Skeletal muscle cell (primary cell): ENCODE data around the gene NOS1.
"Not testable (repeated sequence)": the region's sequence is repeated elsewhere in the genome, so short reads cannot be mapped to it uniquely, and the experiment has no call there.

Experiments
- DNase-seq: peaks from one replicate; pipeline ENCODE4 v3.0.0-alpha.2; 2010; ENCODE audit warnings: low read depth
- H3K4me3 ChIP-seq: 2 replicates; pipeline ENCODE4 v1.5.1; 2011; ENCODE audit warnings: low read depth, mild to moderate bottlenecking, control low read depth, low read length, moderate library complexity

The NOS1 gene

DNA sequence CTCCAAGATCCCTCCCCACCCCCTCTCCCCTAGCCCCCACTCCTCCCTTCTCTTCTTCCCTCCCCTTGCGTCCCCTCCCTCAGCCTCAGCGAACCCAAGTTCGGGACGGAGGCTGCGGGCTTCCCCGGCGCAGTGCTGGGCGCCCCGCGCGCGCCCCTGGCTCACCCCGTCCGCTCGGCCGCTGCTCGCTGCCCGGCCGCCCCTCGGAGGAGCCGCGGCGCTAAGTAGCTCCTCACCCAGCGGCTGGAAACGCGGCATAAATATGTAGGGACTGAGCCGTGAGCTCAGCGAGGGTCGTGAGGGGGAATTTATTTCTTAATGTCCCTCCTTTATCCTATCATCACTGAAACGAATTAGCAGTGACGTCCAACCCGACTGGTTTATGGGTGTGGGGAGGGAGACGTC lies at the start of gene NOS1:
NOS1 (minus strand) TSS at position 280 of the 405 bp plus-strand sequence. CDS start 30,557 bp downstream, outside the sequence.
- H3K4me3 ChIP-seq, result no peak within 1 kb of the TSS
- no peak for DNase-seq

DNA sequence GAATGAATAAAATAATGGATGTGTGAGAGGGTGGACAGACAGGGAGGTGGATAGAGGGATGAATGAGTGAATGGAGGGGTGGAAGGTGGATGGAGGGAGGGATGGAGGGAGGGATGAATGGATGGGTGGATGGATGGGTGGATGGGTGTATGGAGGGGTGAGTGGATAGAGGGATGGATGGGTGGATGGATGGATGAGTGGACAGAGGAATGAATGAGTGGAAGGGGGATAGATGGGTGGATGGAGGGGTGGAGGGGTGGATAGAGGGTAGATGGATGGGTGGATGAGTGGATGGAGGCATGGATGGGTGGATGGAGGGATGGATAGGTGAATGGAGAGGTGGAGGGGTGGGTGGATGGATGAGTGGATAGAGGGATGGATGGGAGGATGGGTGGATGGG lies 47.9 kb upstream of the NOS1 start:
- DNase-seq, result no peak
- no peak overlapping the region for H3K4me3 ChIP-seq

- no peak overlapping the region for H3K4me3 ChIP-seq
- peak; percentile 0 for DNase-seq
Measured at GRCh38 chr12:117408161-117408791, 46.9 kb upstream of the NOS1 start.

DNA sequence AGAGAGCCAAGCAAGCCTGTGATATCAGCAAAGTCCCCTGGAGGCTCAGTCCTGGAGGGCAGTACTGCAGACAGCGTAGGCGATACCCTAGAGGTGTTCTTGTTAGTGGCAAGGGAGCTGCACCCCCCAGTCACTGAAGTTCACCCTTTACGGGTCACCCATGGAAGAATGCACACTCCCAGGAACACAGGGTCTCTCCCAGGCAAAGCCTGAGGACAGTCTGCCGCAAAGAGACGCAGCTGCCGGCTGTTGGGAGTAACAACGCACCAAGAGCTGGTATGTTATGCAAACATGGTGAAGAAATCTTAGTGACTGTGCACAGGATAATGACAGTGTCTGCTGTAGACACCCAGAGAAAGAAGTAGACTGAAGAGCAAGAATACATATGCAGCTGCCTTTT lies 43.5 kb upstream of the NOS1 start:
- no peak for DNase-seq
- no peak overlapping the region for H3K4me3 ChIP-seq

- no peak for DNase-seq
- H3K4me3 ChIP-seq, result no peak overlapping the region
Measured at GRCh38 chr12:117404203-117404853, 42.9 kb upstream of the NOS1 start.

DNA sequence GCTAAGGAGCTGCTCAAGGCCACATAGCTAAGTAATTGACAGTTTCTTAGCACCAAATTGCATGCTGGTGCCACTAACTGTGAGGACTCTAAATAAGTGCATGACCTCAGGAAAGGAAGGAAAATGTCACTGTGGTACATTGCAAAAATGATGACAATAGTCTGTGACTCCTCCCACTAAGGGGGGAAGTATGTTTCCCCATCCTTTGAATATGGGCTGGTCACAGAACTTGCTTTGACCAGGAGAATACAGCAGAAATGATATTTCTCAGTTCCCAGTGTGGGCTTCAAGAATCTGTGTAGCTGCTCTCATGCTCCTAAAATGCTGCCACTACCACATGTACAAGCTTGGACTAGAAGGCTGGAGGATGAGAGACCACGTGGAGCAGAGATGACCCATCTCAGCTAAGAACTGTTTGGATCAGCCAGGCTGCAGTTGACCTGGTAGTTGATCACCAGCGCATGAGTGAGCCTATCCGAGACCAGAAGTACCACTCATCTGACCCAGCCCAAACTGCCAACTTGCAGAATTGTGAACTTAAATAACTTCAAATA lies 42.2 kb upstream of the NOS1 start:
- DNase-seq, result no peak
- H3K4me3 ChIP-seq, result no peak overlapping the region

- H3K4me3 ChIP-seq, result no peak overlapping the region
- no peak for DNase-seq
Measured at GRCh38 chr12:117402363-117402762, 40.9 kb upstream of the NOS1 start.

- H3K4me3 ChIP-seq, result no peak overlapping the region
- no peak for DNase-seq
Measured at GRCh38 chr12:117400912-117401311, 39.5 kb upstream of the NOS1 start.

DNA sequence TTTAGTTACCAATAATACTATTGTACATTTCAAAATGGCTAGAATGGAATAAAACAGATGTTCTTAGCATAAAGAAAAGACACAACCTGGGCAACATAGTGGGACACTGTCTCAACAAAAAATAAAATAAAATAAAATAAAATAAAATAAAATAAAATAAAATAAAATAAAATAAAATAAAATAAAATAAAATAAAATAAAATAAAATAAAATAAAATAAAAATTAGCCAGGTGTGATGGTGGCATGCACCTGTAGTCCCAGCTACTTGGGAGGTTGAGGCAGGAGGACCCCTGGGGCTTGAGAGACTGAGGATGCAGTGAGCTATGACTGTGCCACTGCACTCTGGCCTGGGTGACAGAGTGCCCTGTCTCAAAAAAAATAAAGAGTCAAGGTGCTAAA lies 37.1 kb upstream of the NOS1 start:
- not testable (repeated sequence) for DNase-seq, H3K4me3 ChIP-seq

- no peak overlapping the region for H3K4me3 ChIP-seq
- DNase-seq, result no peak
Measured at GRCh38 chr12:117395766-117396165, 34.3 kb upstream of the NOS1 start.

DNA sequence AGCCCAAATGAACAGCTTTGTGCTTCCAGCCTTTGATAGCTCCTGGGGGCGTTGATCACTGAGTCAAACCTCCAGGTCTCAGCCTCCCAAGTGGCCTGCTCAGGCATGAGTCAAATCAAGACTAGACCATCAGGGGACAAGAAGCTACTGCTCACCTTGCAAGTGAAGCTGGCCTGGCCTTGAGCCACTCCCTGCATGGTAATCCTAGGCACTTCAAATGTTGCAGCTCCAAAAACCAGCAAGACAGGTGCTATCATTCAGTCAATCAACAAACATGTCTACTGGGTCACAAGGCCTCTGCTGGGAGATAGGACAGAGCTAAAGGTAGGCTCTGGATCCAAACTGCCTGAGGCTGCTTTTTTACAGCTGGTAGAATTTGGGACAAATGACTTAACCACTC lies 33.1 kb upstream of the NOS1 start:
- DNase-seq, result no peak

GRCh38 chr12:117393656-117394055 lies 32.2 kb upstream of the NOS1 start:
- no peak overlapping the region for H3K4me3 ChIP-seq
- no peak for DNase-seq

More for the DNA sequence above, 33.1 kb upstream of the NOS1 start:
- no peak overlapping the region for H3K4me3 ChIP-seq

DNA sequence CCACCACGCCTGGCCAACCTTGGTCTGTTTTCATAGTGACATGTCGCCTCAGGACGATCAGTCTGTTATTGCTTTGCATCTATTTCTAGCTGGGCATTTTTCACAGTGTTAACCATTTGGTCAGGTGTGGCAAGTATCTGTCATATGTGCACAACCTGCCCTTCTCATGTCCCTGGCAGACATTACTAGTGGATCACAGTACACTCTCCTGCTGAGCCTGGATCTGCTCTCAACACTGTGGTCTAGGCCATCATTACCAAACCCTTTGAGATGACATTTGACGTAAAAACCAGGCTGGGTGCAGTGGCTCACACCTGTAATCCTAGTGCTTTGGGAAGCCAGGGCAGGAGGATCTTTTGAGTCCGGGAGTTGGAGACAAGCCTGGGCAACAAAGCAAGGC lies 29.4 kb upstream of the NOS1 start:
- no peak overlapping the region for H3K4me3 ChIP-seq
- DNase-seq, result no peak

- no peak overlapping the region for H3K4me3 ChIP-seq
- no peak for DNase-seq
Measured at GRCh38 chr12:117388951-117389446, 27.6 kb upstream of the NOS1 start.

GRCh38 chr12:117387832-117388231 lies 26.4 kb upstream of the NOS1 start:
- DNase-seq, result no peak
- H3K4me3 ChIP-seq, result no peak overlapping the region

DNA sequence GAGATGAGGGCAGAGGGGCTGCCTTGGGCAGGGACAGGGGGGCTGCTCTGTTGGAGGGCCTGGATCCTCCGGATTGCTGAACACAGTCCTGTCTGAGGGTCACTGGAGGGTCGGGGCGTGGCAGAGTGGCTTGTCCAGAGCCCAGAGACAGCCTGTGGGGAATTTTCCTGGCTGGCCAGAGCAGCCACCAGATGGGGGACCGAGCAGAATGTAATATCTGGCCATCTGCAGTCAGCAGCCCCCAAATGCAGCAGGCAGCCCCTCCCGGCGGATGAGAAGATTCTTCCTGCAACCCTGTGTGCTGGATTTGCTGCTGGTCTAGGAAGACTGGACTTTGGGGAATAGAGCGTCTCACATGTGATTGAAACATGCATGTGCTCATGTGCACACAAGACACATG lies 23.3 kb upstream of the NOS1 start:
- DNase-seq, result no peak
- no peak overlapping the region for H3K4me3 ChIP-seq

DNA sequence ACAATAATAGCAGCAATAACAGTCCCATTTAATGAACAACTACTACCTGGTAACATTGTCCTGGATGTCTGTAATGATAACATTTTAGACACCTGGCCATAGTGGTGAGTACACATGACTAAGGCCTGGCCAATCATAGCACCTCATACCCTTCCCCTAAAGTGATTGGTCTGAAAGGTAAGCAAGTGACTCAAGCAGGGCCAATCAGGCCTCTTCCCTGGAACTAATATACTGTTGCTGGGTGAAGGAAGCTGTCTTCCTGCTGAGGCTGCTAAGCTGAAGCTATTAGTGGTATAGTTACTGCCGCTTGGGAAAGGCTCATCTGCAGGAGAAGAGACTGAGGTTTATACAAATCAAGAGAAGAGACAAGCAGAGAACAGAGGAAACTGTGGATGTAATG lies 18.7 kb upstream of the NOS1 start:
- H3K4me3 ChIP-seq, result no peak overlapping the region
- no peak for DNase-seq

DNA sequence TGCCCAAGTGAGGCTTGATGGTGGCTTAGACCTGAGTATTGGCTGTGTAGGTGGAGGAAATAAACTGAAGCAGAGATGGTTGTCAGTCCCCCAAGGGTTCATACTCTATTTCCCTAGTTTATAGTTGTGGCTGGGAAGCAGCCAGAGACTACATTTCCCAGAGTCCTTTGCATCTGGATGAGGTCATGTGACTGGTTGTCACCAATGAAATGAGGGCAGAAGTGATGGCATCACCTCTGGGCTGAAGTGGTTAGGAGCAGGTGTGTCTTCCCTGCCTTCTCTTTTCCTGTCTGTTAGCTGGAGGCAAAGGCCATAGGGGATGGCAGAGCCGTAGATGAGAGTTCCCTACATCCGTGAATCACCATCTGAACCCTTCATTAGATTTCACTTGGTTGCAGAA lies 16.3 kb upstream of the NOS1 start:
- no peak for DNase-seq
- H3K4me3 ChIP-seq, result no peak overlapping the region

- no peak overlapping the region for H3K4me3 ChIP-seq
- DNase-seq, result no peak
Measured at GRCh38 chr12:117370588-117370987, 9.2 kb upstream of the NOS1 start.

DNA sequence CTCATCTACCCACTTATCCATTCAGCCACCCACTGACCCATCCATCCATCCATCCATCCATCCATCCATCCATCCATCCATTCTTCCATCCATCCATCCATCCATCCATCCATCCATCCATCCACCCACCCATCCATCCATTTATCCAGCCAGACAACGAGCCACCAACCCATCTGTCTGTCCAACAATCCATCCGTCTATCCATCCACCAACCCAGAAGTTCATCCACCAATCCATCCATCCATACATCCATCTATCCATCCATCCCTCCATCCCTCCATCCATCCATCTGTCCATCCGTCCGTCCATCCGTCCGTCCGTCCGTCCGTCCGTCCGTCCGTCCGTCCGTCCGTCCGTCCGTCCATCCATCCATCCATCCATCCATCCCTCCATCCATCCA lies 8.6 kb upstream of the NOS1 start:
- not testable (repeated sequence) for H3K4me3 ChIP-seq, DNase-seq
